Neural progenitor cell (in vitro differentiated cells): ENCODE data around the gene SPEM1. TPM values are rescaled to one million over a fixed set of nuclear protein-coding genes. Genes with fewer than 3 reads are reported as not detected.
"Not testable (repeated sequence)": the region's sequence is repeated elsewhere in the genome, so short reads cannot be mapped to it uniquely, and the experiment has no call there.

Experiments
- DNase-seq: peaks from one replicate; pipeline ENCODE4 v3.0.0-alpha.2; 2016; ENCODE audit warnings: low spot score
- H2AFZ ChIP-seq: fragments of 200-600 bp; sonication (generic); replicated peaks from 2 replicates; pipeline ENCODE4 v1.6.1; 2016; ENCODE audit warnings: antibody characterized with exemption
- H3F3A ChIP-seq: fragments of 200-600 bp; sonication (generic); 2 replicates; pipeline ENCODE4 v1.6.1; 2016; ENCODE audit warnings: antibody characterized with exemption, low read depth
- H3K27ac ChIP-seq: fragments of 200-600 bp; sonication (generic); 2 replicates; pipeline ENCODE4 v1.5.1; 2016; ENCODE audit warnings: mild to moderate bottlenecking
- H3K27me3 ChIP-seq: fragments of 200-600 bp; sonication (generic); 2 replicates; pipeline ENCODE4 v1.6.1; 2016; ENCODE audit warnings: mild to moderate bottlenecking, moderate library complexity
- H3K36me3 ChIP-seq: fragments of 200-600 bp; sonication (generic); 2 replicates; pipeline ENCODE4 v1.5.1; 2016
- H3K4me1 ChIP-seq: fragments of 200-600 bp; sonication (generic); 2 replicates; pipeline ENCODE4 v1.6.1; 2016; ENCODE audit warnings: mixed run types
- H3K4me2 ChIP-seq: fragments of 200-600 bp; sonication (generic); 2 replicates; pipeline ENCODE4 v1.6.1; 2016
- H3K4me3 ChIP-seq: fragments of 200-600 bp; sonication (generic); 2 replicates; pipeline ENCODE4 v1.5.1; 2016
- H3K79me2 ChIP-seq: fragments of 200-600 bp; sonication (generic); 2 replicates; pipeline ENCODE4 v1.6.1; 2016; ENCODE audit warnings: low read depth
- H3K9ac ChIP-seq: fragments of 200-600 bp; sonication (generic); 2 replicates; pipeline ENCODE4 v1.6.1; 2016
- H3K9me3 ChIP-seq: fragments of 200-600 bp; sonication (generic); 2 replicates; pipeline ENCODE4 v1.5.1; 2016; ENCODE audit warnings: low read depth
- H4K20me1 ChIP-seq: fragments of 200-600 bp; sonication (generic); 2 replicates; pipeline ENCODE4 v1.6.1; 2016; ENCODE audit warnings: low read depth
- H3K27ac Mint-ChIP-seq: 3 replicates; pipeline ENCODE4 v1.8.0; 2021; ENCODE audit warnings: mixed read lengths
- H3K27me3 Mint-ChIP-seq: 2 replicates; pipeline ENCODE4 v1.8.0; 2022; ENCODE audit warnings: low read depth, mild to moderate bottlenecking, inconsistent platforms, moderate library complexity, mixed read lengths; ENCODE audit not compliant: insufficient read depth
- H3K36me3 Mint-ChIP-seq: 3 replicates; pipeline ENCODE4 v1.8.0; 2021; ENCODE audit warnings: mixed read lengths
- H3K4me1 Mint-ChIP-seq: 3 replicates; pipeline ENCODE4 v1.8.0; 2021; ENCODE audit warnings: mixed read lengths
- H3K4me3 Mint-ChIP-seq: 3 replicates; pipeline ENCODE4 v1.8.0; 2021; ENCODE audit warnings: mild to moderate bottlenecking, moderate library complexity, mixed read lengths
- H3K9me3 Mint-ChIP-seq: 3 replicates; pipeline ENCODE4 v1.8.0; 2020; ENCODE audit warnings: mixed read lengths
- EZH2 ChIP-seq: fragments of 200-600 bp; sonication (generic); IDR thresholded peaks from 2 replicates; pipeline ENCODE4 v1.6.1; 2017; ENCODE audit warnings: antibody characterized with exemption, mild to moderate bottlenecking, moderate library complexity
- EZH2phosphoT487 ChIP-seq: fragments of 200-600 bp; sonication (generic); IDR thresholded peaks from 2 replicates; pipeline ENCODE4 v1.6.1; 2017; ENCODE audit warnings: antibody characterized with exemption
- total RNA-seq: library from RNA; depleted of rRNA; stranded (reverse); fragments of >200 nt; gene quantifications from 2 replicates; pipeline ENCODE4 v1.2.3, GENCODE V29; 2015; ENCODE audit warnings: low replicate concordance
- TF ChIP-seq, protein P1 (sequence below): fragments of 200-600 bp; sonication (generic); IDR thresholded peaks from 2 replicates; pipeline ENCODE4 v1.5.1; 2017; ENCODE audit warnings: antibody characterized with exemption, mild to moderate bottlenecking

The SPEM1 gene
- total RNA-seq, 1 donor from 2014 or later, result not detected

DNA sequence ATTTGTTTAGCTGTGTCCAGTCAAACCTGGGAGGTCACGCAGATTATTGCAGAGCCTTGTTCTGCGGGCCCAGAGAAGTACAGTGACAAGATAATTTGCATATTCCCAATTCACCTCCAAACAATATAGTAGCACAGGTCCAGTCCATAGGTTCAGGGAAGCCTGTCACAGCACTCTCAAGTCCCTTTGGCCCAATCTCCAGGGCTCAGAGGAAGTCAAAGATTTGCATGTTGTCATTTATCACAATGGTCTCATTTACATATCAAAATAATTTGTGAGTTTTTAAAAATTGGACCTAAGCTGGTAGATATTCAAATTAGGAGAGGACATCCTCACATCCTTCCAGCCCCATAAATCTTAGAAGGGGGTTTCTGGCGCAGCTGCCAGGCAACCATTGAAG lies 47.4 kb downstream of the SPEM1 start:
- Histone ChIP-seq H3K27ac (no peak overlapping the region), H3K9ac (no peak overlapping the region), H3K4me3 (no peak overlapping the region), H3K4me1 (no peaks in the 10 kb centered on the region), H3K27me3 (no peaks in the 10 kb centered on the region), H3K4me2 (no peak overlapping the region), H3K79me2 (peaks cover 5% of the 10 kb centered on the region), H3K36me3 (no peaks in the 10 kb centered on the region), H4K20me1 (peaks cover 24% of the 10 kb centered on the region), H3K9me3 (no peaks in the 10 kb centered on the region), H3F3A (no peaks in the 10 kb centered on the region), H2AFZ (no peak overlapping the region)
- Mint-ChIP-seq H3K4me1 (peaks cover 25% of the 10 kb centered on the region), H3K27me3 (peaks cover 8% of the 10 kb centered on the region), H3K36me3 (peaks cover 6% of the 10 kb centered on the region), H3K9me3 (no peaks in the 10 kb centered on the region), H3K4me3 (peak overlapping the region; percentile 27), H3K27ac (peak overlapping the region; percentile 63)
- DNase-seq, result no peak
- no peak for TF ChIP-seq EZH2phosphoT487
- TF ChIP-seq, protein P1, sequence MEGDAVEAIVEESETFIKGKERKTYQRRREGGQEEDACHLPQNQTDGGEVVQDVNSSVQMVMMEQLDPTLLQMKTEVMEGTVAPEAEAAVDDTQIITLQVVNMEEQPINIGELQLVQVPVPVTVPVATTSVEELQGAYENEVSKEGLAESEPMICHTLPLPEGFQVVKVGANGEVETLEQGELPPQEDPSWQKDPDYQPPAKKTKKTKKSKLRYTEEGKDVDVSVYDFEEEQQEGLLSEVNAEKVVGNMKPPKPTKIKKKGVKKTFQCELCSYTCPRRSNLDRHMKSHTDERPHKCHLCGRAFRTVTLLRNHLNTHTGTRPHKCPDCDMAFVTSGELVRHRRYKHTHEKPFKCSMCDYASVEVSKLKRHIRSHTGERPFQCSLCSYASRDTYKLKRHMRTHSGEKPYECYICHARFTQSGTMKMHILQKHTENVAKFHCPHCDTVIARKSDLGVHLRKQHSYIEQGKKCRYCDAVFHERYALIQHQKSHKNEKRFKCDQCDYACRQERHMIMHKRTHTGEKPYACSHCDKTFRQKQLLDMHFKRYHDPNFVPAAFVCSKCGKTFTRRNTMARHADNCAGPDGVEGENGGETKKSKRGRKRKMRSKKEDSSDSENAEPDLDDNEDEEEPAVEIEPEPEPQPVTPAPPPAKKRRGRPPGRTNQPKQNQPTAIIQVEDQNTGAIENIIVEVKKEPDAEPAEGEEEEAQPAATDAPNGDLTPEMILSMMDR, result no peak
- TF ChIP-seq EZH2, result no peak

DNA sequence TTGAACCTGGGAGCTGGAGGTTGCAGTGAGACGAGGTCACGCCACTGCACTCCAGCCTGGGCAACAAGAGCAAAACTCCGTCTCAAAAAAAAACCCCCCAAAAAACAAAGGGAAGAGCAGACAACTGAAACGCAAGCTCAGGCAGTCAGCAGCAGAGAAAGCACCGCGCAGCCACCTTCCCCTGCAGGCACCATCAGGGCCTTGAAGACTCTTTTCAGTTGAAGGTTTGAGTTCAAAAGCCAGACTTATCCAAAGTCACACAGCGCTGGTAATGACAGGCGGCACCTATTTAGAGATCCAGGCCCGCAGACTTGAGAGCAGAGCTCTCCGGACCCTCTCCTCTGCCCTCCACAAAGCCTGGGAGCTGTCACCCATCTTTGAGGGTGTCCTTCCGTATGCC lies 48.2 kb downstream of the SPEM1 start:
- no peak overlapping the region for H3K27ac ChIP-seq
- H3K4me2 ChIP-seq, result no peak overlapping the region
- H3F3A ChIP-seq, result no peaks in the 10 kb centered on the region
- H3K4me1 Mint-ChIP-seq, result peaks cover 25% of the 10 kb centered on the region
- no peaks in the 10 kb centered on the region for H3K27me3 ChIP-seq
- no peak for DNase-seq
- H3K9ac ChIP-seq, result no peak overlapping the region
- H2AFZ ChIP-seq, result no peak overlapping the region
- H3K4me3 Mint-ChIP-seq, result no peak overlapping the region
- H3K36me3 Mint-ChIP-seq, result peaks cover 6% of the 10 kb centered on the region
- peaks cover 11% of the 10 kb centered on the region for H3K79me2 ChIP-seq
- no peaks in the 10 kb centered on the region for H3K9me3 ChIP-seq
- H3K27me3 Mint-ChIP-seq, result peaks cover 8% of the 10 kb centered on the region
- H3K9me3 Mint-ChIP-seq, result no peaks in the 10 kb centered on the region
- no peaks in the 10 kb centered on the region for H3K36me3 ChIP-seq
- peaks cover 24% of the 10 kb centered on the region for H4K20me1 ChIP-seq
- H3K4me3 ChIP-seq, result no peak overlapping the region
- TF ChIP-seq, protein P1, result no peak
- no peak for TF ChIP-seq EZH2
- no peaks in the 10 kb centered on the region for H3K4me1 ChIP-seq
- H3K27ac Mint-ChIP-seq, result no peak overlapping the region

DNA sequence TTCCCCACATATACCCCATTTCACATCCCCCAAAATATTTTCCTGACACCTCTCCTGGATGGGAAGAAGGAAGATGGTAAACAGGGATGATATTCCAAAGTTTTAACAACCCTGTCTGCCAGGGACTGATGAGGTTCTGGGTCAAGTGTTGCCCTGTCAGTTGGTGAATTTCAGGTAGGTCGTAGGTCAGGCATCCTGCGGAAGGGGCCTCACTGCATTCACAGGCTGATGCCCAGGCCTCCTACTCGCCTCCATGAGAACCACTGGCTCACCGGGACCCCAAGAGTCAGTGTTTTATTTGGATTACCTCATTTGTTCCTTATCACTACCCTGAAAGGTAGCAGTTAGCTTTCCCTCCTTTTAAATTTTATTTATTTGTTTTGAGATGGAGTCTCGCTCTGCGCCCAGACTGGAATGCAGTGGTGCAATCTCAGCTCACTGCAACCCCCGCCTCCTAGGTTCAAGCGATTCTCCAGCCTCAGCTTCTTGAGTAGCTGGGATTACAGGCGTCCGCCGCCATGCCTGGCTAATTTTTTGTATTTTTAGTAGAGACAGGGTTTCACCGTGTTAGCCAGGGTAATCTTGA lies 48.8 kb downstream of the SPEM1 start:
- no peak overlapping the region for H3K27ac Mint-ChIP-seq
- Histone ChIP-seq H3K36me3 (no peaks in the 10 kb centered on the region), H4K20me1 (peaks cover 24% of the 10 kb centered on the region), H3F3A (no peaks in the 10 kb centered on the region), H2AFZ (no peak overlapping the region), H3K4me3 (no peak overlapping the region), H3K79me2 (peaks cover 16% of the 10 kb centered on the region), H3K27me3 (no peaks in the 10 kb centered on the region), H3K9me3 (no peaks in the 10 kb centered on the region), H3K9ac (no peak overlapping the region), H3K4me2 (no peak overlapping the region), H3K27ac (no peak overlapping the region), H3K4me1 (no peaks in the 10 kb centered on the region)
- H3K4me3 Mint-ChIP-seq, result no peak overlapping the region
- peaks cover 8% of the 10 kb centered on the region for H3K27me3 Mint-ChIP-seq
- H3K36me3 Mint-ChIP-seq, result peaks cover 6% of the 10 kb centered on the region
- DNase-seq, result no peak
- TF ChIP-seq EZH2phosphoT487 (no peak), EZH2 (no peak)
- TF ChIP-seq, protein P1, result no peak
- no peaks in the 10 kb centered on the region for H3K9me3 Mint-ChIP-seq
- H3K4me1 Mint-ChIP-seq, result peaks cover 25% of the 10 kb centered on the region

DNA sequence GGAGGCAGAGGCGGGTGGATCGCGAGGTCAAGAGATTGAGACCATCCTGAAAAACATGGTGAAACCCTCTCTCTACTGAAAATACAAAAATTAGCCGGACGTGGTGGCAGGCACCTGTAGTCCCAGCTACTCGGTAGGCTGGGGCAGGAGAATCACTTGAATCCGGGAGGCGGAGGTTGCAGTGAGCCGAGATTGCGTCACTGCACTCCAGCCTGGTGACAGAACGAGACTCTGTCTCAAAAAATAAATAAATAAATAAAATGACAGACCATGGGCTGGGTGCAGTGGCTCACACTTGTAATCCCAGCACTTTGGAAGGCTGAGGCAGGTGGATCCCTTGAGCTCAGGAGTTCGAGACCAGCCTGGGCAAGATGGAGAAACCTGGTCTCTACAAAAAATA lies 49.7 kb downstream of the SPEM1 start:
- not testable (repeated sequence) for DNase-seq, H3K36me3 Mint-ChIP-seq, H3K9me3 Mint-ChIP-seq, H3K4me1 ChIP-seq, H3F3A ChIP-seq, H3K4me3 ChIP-seq, H3K27me3 ChIP-seq, H3K4me3 Mint-ChIP-seq, H2AFZ ChIP-seq, H3K27ac ChIP-seq, H3K36me3 ChIP-seq, H3K27me3 Mint-ChIP-seq, H3K9me3 ChIP-seq, H3K9ac ChIP-seq, H3K4me2 ChIP-seq, H3K27ac Mint-ChIP-seq
- H3K79me2 ChIP-seq, result peaks cover 23% of the 10 kb centered on the region
- peaks cover 24% of the 10 kb centered on the region for H4K20me1 ChIP-seq
- H3K4me1 Mint-ChIP-seq, result peaks cover 25% of the 10 kb centered on the region

DNA sequence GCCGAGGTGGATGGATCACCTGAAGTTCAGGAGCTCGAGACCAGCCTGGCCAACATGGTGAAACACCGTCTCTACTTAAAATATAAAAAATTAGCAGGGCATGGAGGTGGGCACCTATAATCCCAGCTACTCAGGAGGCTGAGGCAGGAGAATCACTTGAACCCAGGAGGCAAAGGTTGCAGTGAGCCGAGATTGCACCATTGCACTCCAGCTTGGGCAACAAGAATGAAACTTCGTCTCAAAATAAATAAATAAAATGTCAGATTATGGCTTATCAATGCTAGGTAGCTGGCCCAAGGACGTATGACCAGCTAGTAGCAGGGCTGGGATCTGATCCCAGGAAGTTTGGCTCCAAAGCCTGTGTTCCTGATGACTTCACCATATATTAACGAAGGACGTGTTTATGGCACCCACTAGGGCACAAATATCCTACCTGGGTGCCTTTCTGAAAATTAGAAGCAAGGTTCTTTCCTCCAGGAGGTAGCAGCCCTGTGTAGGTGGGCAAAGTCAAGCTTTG lies 50.4 kb downstream of the SPEM1 start:
- not testable (repeated sequence) for H3K36me3 Mint-ChIP-seq, H3F3A ChIP-seq, H3K27me3 ChIP-seq, H3K27me3 Mint-ChIP-seq, H3K9me3 ChIP-seq, H2AFZ ChIP-seq, H3K9ac ChIP-seq, H3K4me3 Mint-ChIP-seq, DNase-seq, H3K9me3 Mint-ChIP-seq, H3K36me3 ChIP-seq, H3K4me2 ChIP-seq, H3K4me1 ChIP-seq, H3K4me3 ChIP-seq, H3K27ac ChIP-seq, H3K27ac Mint-ChIP-seq
- H3K4me1 Mint-ChIP-seq, result peaks cover 25% of the 10 kb centered on the region
- peaks cover 24% of the 10 kb centered on the region for H4K20me1 ChIP-seq
- peaks cover 29% of the 10 kb centered on the region for H3K79me2 ChIP-seq
